NCI-H82 (cell line): ENCODE measurements around the gene S100A12.

ENCODE experiments used
- DNase-seq: peaks from one replicate; lab custom pipeline; 2025; lab: John Stamatoyannopoulos, UW

Gene S100A12

DNA sequence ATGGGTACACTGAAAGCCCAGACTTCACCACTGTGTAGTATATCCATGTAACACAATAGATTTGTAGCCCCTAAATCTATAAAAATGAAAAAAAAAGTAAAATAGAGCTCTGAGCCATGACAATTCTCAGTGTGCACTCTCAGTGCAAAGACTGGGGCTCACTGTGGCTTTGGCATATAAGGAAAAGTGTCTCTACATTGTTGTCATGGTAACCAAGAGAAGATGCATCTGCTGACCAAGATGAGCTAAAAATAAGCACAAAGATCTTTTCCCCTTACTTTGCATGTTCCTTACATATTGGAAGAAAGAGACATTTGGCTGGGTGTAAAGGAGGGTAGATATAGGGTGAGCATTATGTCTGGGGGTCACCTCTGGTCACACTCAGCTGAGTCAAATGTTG is 38.8 kb downstream of the S100A12 start:
- no peak for DNase-seq

DNA sequence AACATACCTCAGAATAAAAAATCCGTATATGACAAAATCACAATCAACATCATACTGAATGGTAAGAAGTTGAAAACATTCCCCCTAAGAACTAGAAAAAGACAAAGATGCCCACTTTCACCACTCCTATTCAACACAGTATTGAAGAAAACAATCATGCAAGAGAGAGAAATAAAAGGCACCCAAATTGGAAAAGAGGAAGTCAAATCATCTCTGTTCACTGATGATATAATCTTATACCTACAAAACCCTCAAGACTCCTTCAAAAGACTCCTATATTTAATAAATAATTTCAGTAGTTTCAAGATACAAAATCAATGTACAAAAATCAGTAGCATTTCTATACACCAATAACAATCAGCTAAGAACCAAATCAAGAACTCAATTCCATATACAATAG is 41.5 kb downstream of the S100A12 start:
- no peak for DNase-seq

DNA sequence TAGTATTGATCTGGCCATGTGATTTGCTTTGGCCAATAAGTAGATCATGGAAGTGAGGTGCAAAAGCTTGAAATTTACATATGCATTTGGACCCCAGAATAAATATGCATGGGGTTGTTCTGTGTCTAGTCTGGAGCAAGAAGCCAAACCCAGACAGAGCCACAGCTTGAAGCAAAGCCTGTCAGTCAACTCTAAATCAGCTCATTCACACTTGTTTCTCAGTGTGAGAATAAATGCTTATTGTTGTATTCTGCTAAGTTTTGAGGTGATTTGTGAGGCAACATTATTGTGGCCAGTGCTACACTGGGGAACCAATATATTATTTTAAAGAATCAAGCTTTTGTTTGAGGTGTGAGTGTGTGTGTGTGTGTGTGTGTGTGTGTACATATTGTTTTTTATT is 50.5 kb downstream of the S100A12 start:
- DNase-seq: no peak
